ENCODE data around the gene RMI2.

Gene RMI2

GRCh38 chr16:11384184-11384955, 39.1 kb downstream of the RMI2 start:
- H3K4me1 ChIP-seq (ENCODE audit: control insufficient read depth, insufficient read depth, low read length) = no peaks in the 10 kb centered on the region

More at GRCh38 chr16:11384184-11384955, 39.1 kb downstream of the RMI2 start:
- ChIA-PET POLR2A (no interaction called here), CTCF (no interaction called here)
- Histone ChIP-seq H3K4me3 (ENCODE audit: low read depth, low read length) (no peak overlapping the region), H3K9me3 (ENCODE audit: control insufficient read depth, insufficient read depth, low read depth, low read length) (no peaks in the 10 kb centered on the region), H3K27ac (ENCODE audit: extremely low read depth, low read depth, low read length) (no peak overlapping the region), H3K36me3 (ENCODE audit: control insufficient read depth in 2 of 2, insufficient read depth in 1 of 2, low read length in 2 of 2) (no peaks in the 10 kb centered on the region)
- TF ChIP-seq ZNF239 (tag by site-specific recombination; IDR thresholded peaks at IDR 0.05) = no peak
- no peak for TF ChIP-seq ZNF677 (tag by site-specific recombination; IDR thresholded peaks at IDR 0.05)
- no peak for TF ChIP-seq SP2 (tag by site-specific recombination; IDR thresholded peaks at IDR 0.05)
- TF ChIP-seq EGR2 (tag by site-specific recombination; IDR thresholded peaks at IDR 0.05; ENCODE audit: low read depth) = no peak
- no peak for TF ChIP-seq ZNF248 (tag by site-specific recombination; IDR thresholded peaks at IDR 0.05)
- no peak for TF ChIP-seq ZNF324 (tag by site-specific recombination; IDR thresholded peaks at IDR 0.05)
- TF ChIP-seq INSM2 (tag by site-specific recombination; IDR thresholded peaks at IDR 0.05) = no peak
- TF ChIP-seq HOXC10 (CRISPR knock-in tag; IDR thresholded peaks at IDR 0.05) = no peak
- no peak for TF ChIP-seq ZNF747 (tag by site-specific recombination; IDR thresholded peaks at IDR 0.05)
- TF ChIP-seq KLF7 (tag by site-specific recombination; IDR thresholded peaks at IDR 0.05; ENCODE audit: borderline replicate concordance) = no peak
- no peak for TF ChIP-seq IKZF3 (tag by site-specific recombination; IDR thresholded peaks at IDR 0.05)
- TF ChIP-seq ZBTB21 (tag by site-specific recombination; IDR thresholded peaks at IDR 0.05) = no peak
- no peak for TF ChIP-seq ZFHX2 (tag by site-specific recombination; conservative IDR thresholded peaks at IDR 0.05)
- no peak for TF ChIP-seq ZNF548 (tag by site-specific recombination; IDR thresholded peaks at IDR 0.05)
- TF ChIP-seq REST (tag by site-specific recombination; IDR thresholded peaks at IDR 0.05) = no peak
- no peak for TF ChIP-seq SP7 (tag by site-specific recombination; IDR thresholded peaks at IDR 0.05)
- TF ChIP-seq ZXDB (tag by site-specific recombination; IDR thresholded peaks at IDR 0.05) = no peak
- TF ChIP-seq CTCF (tag by site-specific recombination; IDR thresholded peaks at IDR 0.05) = no peak
- TF ChIP-seq ZNF600 (tag by site-specific recombination; IDR thresholded peaks at IDR 0.05) = no peak
- TF ChIP-seq WT1 (tag by site-specific recombination; IDR thresholded peaks at IDR 0.05) = no peak
